ENCODE data around the gene RAB8A. TPM values are rescaled to one million over a fixed set of nuclear protein-coding genes. Genes with fewer than 3 reads are reported as not detected.

Gene RAB8A
- polyA plus RNA-seq, 3 donors: 109 to 124 (median 114) TPM

GRCh38 chr19:16168465-16169081 lies 56.9 kb downstream of the RAB8A start:
- peak overlapping the region; percentile 63 to 81 for H3K27ac ChIP-seq (ENCODE audit: low read depth in 1 of 2, low read length in 2 of 2)
- no peaks in the 10 kb centered on the region for H3K36me3 Mint-ChIP-seq
- no peaks in the 10 kb centered on the region for H3K27me3 ChIP-seq (ENCODE audit: control insufficient read depth in 2 of 2, insufficient read depth in 2 of 2, low read length in 2 of 2)
- DNase-seq: peak; percentile 68 to 78 (median 73)
- peaks cover 0 to 7% (median 6%) of the 10 kb centered on the region in 7 donors for H3K9me3 Mint-ChIP-seq
- no peak for TF ChIP-seq CTCF (IDR thresholded peaks at IDR 0.05)
- peak overlapping the region; percentile 1 for H3K4me2 ChIP-seq (replicated peaks; ENCODE audit: extremely low read depth, low read length, poor library complexity, severe bottlenecking)
- H3K4me3 Mint-ChIP-seq: peak overlapping the region in 1 of 2 donors; percentile 57
- H3K27ac Mint-ChIP-seq: peak overlapping the region; percentile 69 to 92 (median 87)
- peaks cover 0 to 2% (median 0%) of the 10 kb centered on the region in 3 donors for H3K27me3 Mint-ChIP-seq (ENCODE audit: low read depth in 3 of 3)
- intact Hi-C loops (cut with micrococcal nuclease): no loop called here
- peaks cover 22 to 32% of the 10 kb centered on the region in 2 donors for H3K4me1 ChIP-seq (ENCODE audit: control insufficient read depth in 1 of 2, insufficient read depth in 2 of 2, low read length in 2 of 2)
- peaks cover 0 to 6% of the 10 kb centered on the region in 2 donors for H3K9me3 ChIP-seq (replicated peaks in 1 of 2; ENCODE audit: control insufficient read depth in 1 of 2, insufficient read depth in 1 of 2, low read length in 2 of 2)
- H2AFZ ChIP-seq (ENCODE audit: insufficient read depth, low read depth, low read length, poor library complexity, severe bottlenecking): peak overlapping the region; percentile 60
- no peaks in the 10 kb centered on the region for H3K36me3 ChIP-seq (replicated peaks in 1 of 2; ENCODE audit: control insufficient read depth in 1 of 2, insufficient read depth in 2 of 2, low read length in 2 of 2)
- 50% methylated on average over 1 of the region's 2 CpGs for WGBS (ENCODE audit: insufficient coverage)
- H4K20me1 ChIP-seq (ENCODE audit: insufficient read depth, low read length): no peaks in the 10 kb centered on the region
- H3K9ac ChIP-seq (ENCODE audit: insufficient read depth, low read length, poor library complexity, severe bottlenecking): no peak overlapping the region
- H3K4me3 ChIP-seq (replicated peaks in 1 of 3; ENCODE audit: low read depth in 2 of 3, low read length in 3 of 3): no peak overlapping the region
- peaks cover 27% of the 10 kb centered on the region for H3K4me1 Mint-ChIP-seq
- no peaks in the 10 kb centered on the region for H3K79me2 ChIP-seq (ENCODE audit: insufficient read depth, low read length)

- Histone ChIP-seq H3K36me3 (replicated peaks in 1 of 2; ENCODE audit: control insufficient read depth in 1 of 2, insufficient read depth in 2 of 2, low read length in 2 of 2) (no peaks in the 10 kb centered on the region), H4K20me1 (ENCODE audit: insufficient read depth, low read length) (no peaks in the 10 kb centered on the region), H3K4me3 (replicated peaks in 1 of 3; ENCODE audit: low read depth in 2 of 3, low read length in 3 of 3) (no peak overlapping the region), H3K27ac (ENCODE audit: low read depth in 1 of 2, low read length in 2 of 2) (no peak overlapping the region), H2AFZ (ENCODE audit: insufficient read depth, low read depth, low read length, poor library complexity, severe bottlenecking) (peak overlapping the region; percentile 35), H3K27me3 (ENCODE audit: control insufficient read depth in 2 of 2, insufficient read depth in 2 of 2, low read length in 2 of 2) (no peaks in the 10 kb centered on the region), H3K79me2 (ENCODE audit: insufficient read depth, low read length) (no peaks in the 10 kb centered on the region), H3K4me1 (ENCODE audit: control insufficient read depth in 1 of 2, insufficient read depth in 2 of 2, low read length in 2 of 2) (peaks cover 22 to 32% of the 10 kb centered on the region in 2 donors), H3K9ac (ENCODE audit: insufficient read depth, low read length, poor library complexity, severe bottlenecking) (no peak overlapping the region), H3K4me2 (replicated peaks; ENCODE audit: extremely low read depth, low read length, poor library complexity, severe bottlenecking) (no peak overlapping the region), H3K9me3 (replicated peaks in 1 of 2; ENCODE audit: control insufficient read depth in 1 of 2, insufficient read depth in 1 of 2, low read length in 2 of 2) (peaks cover 0 to 9% of the 10 kb centered on the region in 2 donors)
- Mint-ChIP-seq H3K9me3 (peaks cover 0 to 9% (median 8%) of the 10 kb centered on the region in 7 donors), H3K4me3 (no peak overlapping the region), H3K27me3 (ENCODE audit: low read depth in 3 of 3) (peaks cover 0 to 2% (median 0%) of the 10 kb centered on the region in 3 donors), H3K27ac (no peak overlapping the region), H3K36me3 (no peaks in the 10 kb centered on the region), H3K4me1 (peaks cover 27% of the 10 kb centered on the region)
- no peak for TF ChIP-seq CTCF (IDR thresholded peaks at IDR 0.05)
- 60% methylated on average over 1 of the region's 1 CpG for WGBS (ENCODE audit: insufficient coverage)
- DNase-seq: no peak
- intact Hi-C loops (cut with micrococcal nuclease): loop anchor here in 1 of 2 donors (5.0 kb wide), 1 partner anchor 43 kb away; no protein-coding TSS in a partner anchor
These were observed 58.4 kb downstream of the RAB8A start for GRCh38 chr19:16170134-16170533.
